Body of pancreas (tissue), 4 donors: ENCODE results near the gene ADAMTSL3.

Experiments used
- CTCF ChIP-seq, 7 experiments: fragments of 450-650 bp in 4 of 7; fragments of 200-600 bp in 3 of 7; sonication (generic) in 3 of 7; IDR thresholded peaks; one replicate each; pipeline ENCODE4 v1.5.1; 2016 to 2019; ENCODE audit warnings: antibody characterized with exemption in 7 of 7
- POLR2A ChIP-seq, 3 donors: fragments of 450-650 bp; IDR thresholded peaks; one replicate each; pipeline ENCODE4 v1.6.1; 2016; ENCODE audit warnings: antibody characterized with exemption in 3 of 3, mild to moderate bottlenecking in 2 of 3

- TF ChIP-seq POLR2A (IDR thresholded peaks at IDR 0.05) (no peak), CTCF (IDR thresholded peaks at IDR 0.05) (no peak)
Observed at GRCh38 chr15:83714939-83715628, 61.2 kb downstream of the ADAMTSL3 start.
